Measurements from ENCODE around the gene MBP. TPM values are rescaled to one million over a fixed set of nuclear protein-coding genes. Genes with fewer than 3 reads are reported as not detected.

The MBP gene
- total RNA-seq, 1 experiment from 2014 or later, result not detected

GRCh38 chr18:77042583-77042982, 90.0 kb downstream of the MBP start:
- Histone ChIP-seq H3K4me1 (ENCODE audit: insufficient read depth, low read length, poor library complexity, severe bottlenecking) (no peaks in the 10 kb centered on the region), H3K27me3 (replicated peaks; ENCODE audit: insufficient read depth, low read depth, low read length, poor library complexity) (no peaks in the 10 kb centered on the region), H3K27ac (ENCODE audit: low read depth, low read length, poor library complexity, severe bottlenecking) (no peak overlapping the region), H3K36me3 (ENCODE audit: insufficient read depth, low read length, poor library complexity, severe bottlenecking) (no peaks in the 10 kb centered on the region), H3K9me3 (ENCODE audit: low read depth, low read length, poor library complexity, severe bottlenecking) (no peaks in the 10 kb centered on the region), H3K4me3 (ENCODE audit: low read depth, low read length, poor library complexity, severe bottlenecking) (no peak overlapping the region)
- intact Hi-C loops (cut with micrococcal nuclease; ENCODE audit: unreplicated experiment), result no loop called here
- DNase-seq (ENCODE audit: low spot score), result no peak
- CTCF ChIA-PET, result no interaction called here
- POLR2A ChIA-PET (ENCODE audit: low non-redundant PET), result no interaction called here
- no TSS peak for BruUV-seq (replicated peaks)
- TF ChIP-seq EZH2 (IDR thresholded peaks at IDR 0.05; ENCODE audit: borderline replicate concordance, low read depth, low read length, poor library complexity, severe bottlenecking) (no peak), CTCF (conservative IDR thresholded peaks at IDR 0.05; ENCODE audit: low read depth, low read length) (no peak)

GRCh38 chr18:77039196-77040130, 93.1 kb downstream of the MBP start:
- H3K27ac ChIP-seq (ENCODE audit: low read depth, low read length, poor library complexity, severe bottlenecking), result no peak overlapping the region
- BruUV-seq (replicated peaks), result no TSS peak
- POLR2A ChIA-PET (ENCODE audit: low non-redundant PET), result no interaction called here

DNA sequence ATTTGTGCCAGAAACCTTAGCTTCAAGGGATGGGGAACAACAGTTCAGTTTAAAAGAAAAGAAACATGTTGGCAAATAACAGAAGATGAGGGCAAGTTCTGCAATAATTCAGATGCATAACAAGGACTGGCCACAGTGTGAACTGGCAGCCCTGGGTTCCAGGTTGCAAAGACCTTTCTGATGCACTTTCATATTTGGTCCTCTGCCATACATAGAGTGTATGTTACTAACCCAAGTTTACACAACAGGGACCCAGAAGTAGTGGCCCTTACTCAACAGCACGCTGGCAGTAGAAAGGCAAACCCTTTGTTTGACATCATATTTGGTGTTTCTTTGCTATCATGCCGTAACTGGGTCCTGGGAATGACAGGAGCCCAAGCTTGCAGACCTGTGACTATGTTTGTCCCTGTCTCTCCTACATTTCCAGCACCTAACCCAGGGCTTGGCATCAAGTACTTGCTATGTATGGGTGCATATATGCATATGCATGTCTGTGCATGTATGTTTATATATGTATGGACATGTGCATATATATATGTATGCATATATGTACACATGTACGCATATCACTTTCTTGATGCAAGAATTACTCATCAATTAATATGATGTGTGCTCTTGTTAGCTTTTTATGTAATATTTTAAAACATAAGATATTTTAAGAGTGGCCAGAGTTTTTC, 94.3 kb downstream of the MBP start:
- Histone ChIP-seq H3K4me3 (ENCODE audit: low read depth, low read length, poor library complexity, severe bottlenecking) (no peak overlapping the region), H3K27me3 (replicated peaks; ENCODE audit: insufficient read depth, low read depth, low read length, poor library complexity) (peaks cover 7% of the 10 kb centered on the region), H3K27ac (ENCODE audit: low read depth, low read length, poor library complexity, severe bottlenecking) (no peak overlapping the region), H3K4me1 (ENCODE audit: insufficient read depth, low read length, poor library complexity, severe bottlenecking) (no peaks in the 10 kb centered on the region), H3K9me3 (ENCODE audit: low read depth, low read length, poor library complexity, severe bottlenecking) (no peaks in the 10 kb centered on the region), H3K36me3 (ENCODE audit: insufficient read depth, low read length, poor library complexity, severe bottlenecking) (no peaks in the 10 kb centered on the region)
- BruUV-seq (replicated peaks), result no TSS peak
- intact Hi-C loops (cut with micrococcal nuclease; ENCODE audit: unreplicated experiment), result no loop called here
- ChIA-PET POLR2A (ENCODE audit: low non-redundant PET) (no interaction called here), CTCF (no interaction called here)
- TF ChIP-seq EZH2 (IDR thresholded peaks at IDR 0.05; ENCODE audit: borderline replicate concordance, low read depth, low read length, poor library complexity, severe bottlenecking), result no peak
- TF ChIP-seq CTCF (conservative IDR thresholded peaks at IDR 0.05; ENCODE audit: low read depth, low read length), result no peak
- DNase-seq (ENCODE audit: low spot score), result no peak

More at GRCh38 chr18:77039196-77040130, 93.1 kb downstream of the MBP start:
- H3K4me1 ChIP-seq (ENCODE audit: insufficient read depth, low read length, poor library complexity, severe bottlenecking), result no peaks in the 10 kb centered on the region
- DNase-seq (ENCODE audit: low spot score), result no peak
- CTCF ChIA-PET, result no interaction called here
- no peaks in the 10 kb centered on the region for H3K9me3 ChIP-seq (ENCODE audit: low read depth, low read length, poor library complexity, severe bottlenecking)
- no peaks in the 10 kb centered on the region for H3K36me3 ChIP-seq (ENCODE audit: insufficient read depth, low read length, poor library complexity, severe bottlenecking)
- TF ChIP-seq CTCF (conservative IDR thresholded peaks at IDR 0.05; ENCODE audit: low read depth, low read length) (no peak), EZH2 (IDR thresholded peaks at IDR 0.05; ENCODE audit: borderline replicate concordance, low read depth, low read length, poor library complexity, severe bottlenecking) (no peak)
- H3K4me3 ChIP-seq (ENCODE audit: low read depth, low read length, poor library complexity, severe bottlenecking), result no peak overlapping the region
- intact Hi-C loops (cut with micrococcal nuclease; ENCODE audit: unreplicated experiment), result no loop called here
- peaks cover 7% of the 10 kb centered on the region for H3K27me3 ChIP-seq (replicated peaks; ENCODE audit: insufficient read depth, low read depth, low read length, poor library complexity)
